ENCODE data around the gene ARID4B. TPM values are rescaled to one million over a fixed set of nuclear protein-coding genes. Genes with fewer than 3 reads are reported as not detected.

The ARID4B gene
- total and polyA plus RNA-seq, 2 of the 13 experiments (the other 11 are each of a cell fraction or from before 2014, with no cell fraction given), result 9.7 to 24.6 TPM

GRCh38 chr1:235328271-235329138 is 526 bp upstream of the ARID4B start, which contains the start of gene GGPS1 (continued):
- TF ChIP-seq TFDP2 (CRISPR knock-in tag; IDR thresholded peaks at IDR 0.05) (peak; percentile 28; the same call in 1 of the 2 replicates), SNAPC5 (CRISPR knock-in tag; IDR thresholded peaks at IDR 0.05; ENCODE audit: borderline replicate concordance) (no peak), ADNP (CRISPR knock-in tag; IDR thresholded peaks at IDR 0.05) (no peak), ZSCAN30 (CRISPR knock-in tag; IDR thresholded peaks at IDR 0.05) (no peak), DPF2 (CRISPR knock-in tag; IDR thresholded peaks at IDR 0.05; ENCODE audit: borderline replicate concordance, low read depth) (no peak), SPEN (CRISPR knock-in tag; IDR thresholded peaks at IDR 0.05; ENCODE audit: low read depth) (peak; percentile 64), IKZF4 (CRISPR knock-in tag; IDR thresholded peaks at IDR 0.05; ENCODE audit: borderline replicate concordance, low read depth, not compliant biosample characterization) (no peak), EHMT2 (IDR thresholded peaks at IDR 0.05; ENCODE audit: borderline replicate concordance, low read depth, low read length) (no peak; the same call in 1 of the 2 replicates), CCDC6 (CRISPR knock-in tag; IDR thresholded peaks at IDR 0.05) (0 out of 2 replicates have a peak, but pooled peaks have one; percentile 1), ZBTB42 (CRISPR knock-in tag; IDR thresholded peaks at IDR 0.05) (no peak), SIX4 (CRISPR knock-in tag; IDR thresholded peaks at IDR 0.05) (no peak), HDAC2 (CRISPR knock-in tag; IDR thresholded peaks at IDR 0.05) (peak; percentile 37; the same call in 1 of the 2 replicates), CEBPZ (IDR thresholded peaks at IDR 0.05; ENCODE audit: low read length) (no peak), ZNF318 (CRISPR knock-in tag; IDR thresholded peaks at IDR 0.05) (no peak), RBFOX2 (IDR thresholded peaks at IDR 0.05; ENCODE audit: low read depth, low read length) (no peak)

Measured in HepG2 (cell line).